NT2/D1 (cell line): Measurements from ENCODE around the gene GPR32.
A peak's percentile ranks its signal among the peaks of the same experiment; 100 is the strongest.

Experiments
- DNase-seq: peaks from one replicate; pipeline ENCODE4 v3.0.0-alpha.2; 2011; ENCODE audit warnings: low read depth, low spot score
- H3K27me3 ChIP-seq: 2 replicates; pipeline ENCODE4 v1.6.0; 2011; ENCODE audit warnings: mild to moderate bottlenecking; ENCODE audit not compliant: insufficient read length, insufficient read depth
- H3K36me3 ChIP-seq: 2 replicates; pipeline ENCODE4 v1.6.1; 2011; ENCODE audit warnings: mild to moderate bottlenecking, low read length, mixed read lengths; ENCODE audit not compliant: insufficient read depth, insufficient read length
- H3K4me1 ChIP-seq: 2 replicates; pipeline ENCODE4 v1.5.1; 2011; ENCODE audit not compliant: insufficient read depth, insufficient read length
- H3K4me3 ChIP-seq: 2 replicates; pipeline ENCODE4 v1.5.1; 2011; ENCODE audit warnings: low read depth; ENCODE audit not compliant: insufficient read length
- H3K9ac ChIP-seq: 2 replicates; pipeline ENCODE4 v1.6.0; 2011; ENCODE audit warnings: low read depth; ENCODE audit not compliant: insufficient read length
- H3K9me3 ChIP-seq: 2 replicates; pipeline ENCODE4 v1.5.1; 2011; ENCODE audit warnings: mild to moderate bottlenecking, low read length; ENCODE audit not compliant: insufficient read depth
- SUZ12 ChIP-seq: IDR thresholded peaks from 2 replicates; pipeline ENCODE4 v1.6.1; 2011; ENCODE audit not compliant: insufficient read length, insufficient read depth; ENCODE audit errors: extremely low read depth
- YY1 ChIP-seq: IDR thresholded peaks from 2 replicates; pipeline ENCODE4 v1.6.1; 2011; ENCODE audit not compliant: insufficient read length, insufficient read depth
- ZNF274 ChIP-seq: IDR thresholded peaks from 2 replicates; pipeline ENCODE4 v1.6.1; 2011; ENCODE audit warnings: mild to moderate bottlenecking, low read depth, low read length

The GPR32 gene

GRCh38 chr19:50815439-50815838 is 45.2 kb downstream of the GPR32 start:
- no peak overlapping the region for H3K9ac ChIP-seq
- no peak overlapping the region for H3K4me3 ChIP-seq
- peaks cover 6% of the 10 kb centered on the region for H3K4me1 ChIP-seq
- DNase-seq = no peak
- TF ChIP-seq ZNF274 = no peak
- TF ChIP-seq SUZ12 = no peak
- no peak for TF ChIP-seq YY1
- peaks cover 33% of the 10 kb centered on the region for H3K27me3 ChIP-seq
- no peaks in the 10 kb centered on the region for H3K36me3 ChIP-seq
- no peaks in the 10 kb centered on the region for H3K9me3 ChIP-seq

- H3K9ac ChIP-seq = peak overlapping the region; percentile 72
- H3K4me3 ChIP-seq = peak overlapping the region; percentile 84
- DNase-seq = no peak
These were observed 47.9 kb downstream of the GPR32 start for GRCh38 chr19:50817941-50818858.

GRCh38 chr19:50818859-50819472 is 48.7 kb downstream of the GPR32 start:
- no peaks in the 10 kb centered on the region for H3K9me3 ChIP-seq
- no peaks in the 10 kb centered on the region for H3K36me3 ChIP-seq
- H3K9ac ChIP-seq = no peak overlapping the region
- peaks cover 50% of the 10 kb centered on the region for H3K27me3 ChIP-seq
- peaks cover 9% of the 10 kb centered on the region for H3K4me1 ChIP-seq
- DNase-seq = no peak
- TF ChIP-seq SUZ12 (no peak), YY1 (no peak), ZNF274 (no peak)
- no peak overlapping the region for H3K4me3 ChIP-seq

More at GRCh38 chr19:50817941-50818858, 47.9 kb downstream of the GPR32 start:
- H3K36me3 ChIP-seq = no peaks in the 10 kb centered on the region
- H3K27me3 ChIP-seq = peaks cover 49% of the 10 kb centered on the region
- no peaks in the 10 kb centered on the region for H3K9me3 ChIP-seq
- peaks cover 9% of the 10 kb centered on the region for H3K4me1 ChIP-seq
- TF ChIP-seq YY1 (no peak), SUZ12 (no peak), ZNF274 (no peak)

- H3K4me3 ChIP-seq = no peak overlapping the region
These were observed 49.4 kb downstream of the GPR32 start for GRCh38 chr19:50819636-50820035.

GRCh38 chr19:50820086-50820485 is 49.8 kb downstream of the GPR32 start:
- no peak overlapping the region for H3K4me3 ChIP-seq
- H3K4me1 ChIP-seq = peaks cover 9% of the 10 kb centered on the region

More at GRCh38 chr19:50819636-50820035, 49.4 kb downstream of the GPR32 start:
- Histone ChIP-seq H3K9ac (no peak overlapping the region), H3K36me3 (no peaks in the 10 kb centered on the region), H3K4me1 (peaks cover 9% of the 10 kb centered on the region), H3K27me3 (peaks cover 52% of the 10 kb centered on the region), H3K9me3 (no peaks in the 10 kb centered on the region)
- no peak for DNase-seq
- TF ChIP-seq YY1 (no peak), ZNF274 (no peak), SUZ12 (no peak)

GRCh38 chr19:50820549-50821247 is 50.4 kb downstream of the GPR32 start:
- Histone ChIP-seq H3K9ac (peak overlapping the region; percentile 32), H3K4me3 (no peak overlapping the region), H3K4me1 (peaks cover 9% of the 10 kb centered on the region), H3K36me3 (no peaks in the 10 kb centered on the region), H3K27me3 (peaks cover 50% of the 10 kb centered on the region), H3K9me3 (no peaks in the 10 kb centered on the region)
- DNase-seq = no peak
- TF ChIP-seq SUZ12 = no peak
- no peak for TF ChIP-seq ZNF274
- TF ChIP-seq YY1 = no peak

More at GRCh38 chr19:50820086-50820485, 49.8 kb downstream of the GPR32 start:
- no peak for TF ChIP-seq ZNF274
- no peak for TF ChIP-seq SUZ12
- TF ChIP-seq YY1 = no peak
- Histone ChIP-seq H3K27me3 (peaks cover 52% of the 10 kb centered on the region), H3K9me3 (no peaks in the 10 kb centered on the region), H3K36me3 (no peaks in the 10 kb centered on the region), H3K9ac (no peak overlapping the region)
- DNase-seq = no peak

- H3K9ac ChIP-seq = peak overlapping the region; percentile 32
These were observed 51.0 kb downstream of the GPR32 start for GRCh38 chr19:50821248-50821612.

More at GRCh38 chr19:50821248-50821612, 51.0 kb downstream of the GPR32 start:
- Histone ChIP-seq H3K36me3 (no peaks in the 10 kb centered on the region), H3K4me1 (peaks cover 9% of the 10 kb centered on the region), H3K27me3 (peaks cover 50% of the 10 kb centered on the region), H3K4me3 (no peak overlapping the region), H3K9me3 (no peaks in the 10 kb centered on the region)
- TF ChIP-seq YY1 (no peak), SUZ12 (no peak), ZNF274 (no peak)
- no peak for DNase-seq
